Measurements from ENCODE around the gene KIF5C.

KIF5C gene

DNA sequence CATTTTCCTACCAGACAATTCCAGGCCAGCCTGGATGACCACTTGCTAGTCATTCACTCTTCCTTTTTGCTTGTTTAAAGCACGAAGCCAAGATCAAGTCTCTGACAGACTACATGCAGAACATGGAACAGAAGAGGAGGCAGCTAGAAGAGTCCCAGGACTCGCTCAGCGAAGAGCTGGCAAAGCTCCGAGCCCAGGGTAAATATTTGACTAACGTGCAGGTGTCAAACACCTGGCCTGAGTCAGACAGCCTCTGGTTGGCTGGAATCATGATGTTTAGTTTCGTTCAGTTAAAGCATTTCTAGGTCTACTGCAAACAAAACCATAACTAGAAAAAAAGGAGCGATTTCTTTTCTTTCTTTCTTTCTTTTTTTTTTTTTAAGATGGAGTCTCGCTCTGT, 119.3 kb downstream of the KIF5C start:
- DNase-seq = no peak

GRCh38 chr2:148996805-148997204, 121.8 kb downstream of the KIF5C start:
- no peak for DNase-seq

- DNase-seq = no peak
Observed at GRCh38 chr2:148998165-148998830, 123.3 kb downstream of the KIF5C start.

DNA sequence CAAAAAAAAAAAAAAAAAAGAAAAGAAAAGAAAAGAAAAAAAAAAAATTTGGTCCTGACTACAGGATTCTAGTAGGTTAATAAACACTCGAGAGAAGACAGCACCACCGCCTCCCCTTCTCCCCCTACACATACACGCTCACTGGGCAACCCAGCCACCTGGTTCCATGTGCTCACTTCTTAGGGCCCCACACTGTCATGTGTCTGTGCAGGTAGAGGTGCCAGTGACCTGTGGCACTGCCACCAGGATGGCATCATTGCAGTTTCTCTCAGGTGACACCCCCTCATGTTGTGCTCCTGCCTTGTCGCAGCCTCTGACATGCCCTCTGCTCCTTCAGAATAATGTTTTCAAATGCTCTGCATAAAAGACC, 123.8 kb downstream of the KIF5C start:
- DNase-seq = no peak

GRCh38 chr2:148999451-148999921, 124.5 kb downstream of the KIF5C start:
- no peak for DNase-seq

DNA sequence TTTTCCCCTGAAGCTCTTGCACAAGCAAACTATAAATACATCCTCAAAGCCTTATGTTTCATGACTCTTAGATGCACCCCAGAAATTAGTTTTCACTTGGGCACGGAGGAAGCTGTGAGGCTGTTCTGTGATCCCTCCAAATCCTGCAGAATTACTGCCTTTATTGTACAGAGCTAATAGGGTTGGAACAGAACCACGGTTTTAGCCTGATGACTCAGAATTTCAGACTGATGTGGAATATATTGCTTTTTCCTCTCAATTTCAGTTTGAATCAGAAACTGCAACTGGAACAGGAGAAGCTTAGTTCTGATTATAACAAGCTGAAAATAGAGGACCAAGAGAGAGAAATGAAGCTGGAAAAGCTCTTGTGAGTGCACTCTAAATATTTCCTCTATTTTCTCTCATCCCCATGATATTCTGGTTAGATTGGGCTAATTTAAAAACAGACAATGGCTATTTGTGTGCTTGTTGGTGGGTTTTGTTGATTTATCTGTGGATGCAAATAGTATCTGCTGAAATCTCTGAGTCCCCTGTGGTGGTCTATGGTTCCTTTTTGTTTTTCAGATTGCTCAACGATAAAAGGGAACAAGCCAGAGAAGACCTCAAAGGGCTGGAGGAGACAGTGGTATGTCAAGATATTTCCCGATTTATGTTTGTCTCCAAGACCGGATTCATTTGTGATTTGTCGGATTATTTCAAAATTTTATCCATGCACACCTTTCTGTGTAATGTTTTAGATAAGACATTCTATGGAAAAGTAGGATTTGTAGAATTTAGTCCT, 125.3 kb downstream of the KIF5C start:
- DNase-seq = no peak

GRCh38 chr2:149001496-149001895, 126.5 kb downstream of the KIF5C start:
- no peak for DNase-seq

DNA sequence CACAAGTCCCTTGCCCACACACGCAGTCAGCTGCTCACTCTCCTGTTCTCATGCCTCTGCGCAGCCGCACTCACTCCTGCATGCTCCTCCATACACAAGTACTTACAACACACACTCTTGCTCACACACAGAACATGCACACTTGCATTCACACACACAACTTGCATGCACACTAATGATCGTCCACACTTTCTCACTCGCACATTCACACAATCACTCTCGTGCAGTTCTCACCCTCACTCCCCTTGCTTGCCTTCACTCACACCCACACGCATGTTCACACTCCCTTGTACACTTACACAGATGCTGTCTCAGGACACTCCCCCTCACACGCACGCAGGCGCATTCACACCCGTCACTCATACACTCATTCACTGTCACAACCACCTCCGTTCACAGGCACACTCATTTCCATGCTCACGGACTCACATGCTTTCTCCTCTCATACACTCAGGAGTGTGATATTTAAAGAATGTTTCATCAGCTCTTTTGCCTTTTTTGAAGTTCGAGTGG, 127.4 kb downstream of the KIF5C start:
- no peak for DNase-seq

DNA sequence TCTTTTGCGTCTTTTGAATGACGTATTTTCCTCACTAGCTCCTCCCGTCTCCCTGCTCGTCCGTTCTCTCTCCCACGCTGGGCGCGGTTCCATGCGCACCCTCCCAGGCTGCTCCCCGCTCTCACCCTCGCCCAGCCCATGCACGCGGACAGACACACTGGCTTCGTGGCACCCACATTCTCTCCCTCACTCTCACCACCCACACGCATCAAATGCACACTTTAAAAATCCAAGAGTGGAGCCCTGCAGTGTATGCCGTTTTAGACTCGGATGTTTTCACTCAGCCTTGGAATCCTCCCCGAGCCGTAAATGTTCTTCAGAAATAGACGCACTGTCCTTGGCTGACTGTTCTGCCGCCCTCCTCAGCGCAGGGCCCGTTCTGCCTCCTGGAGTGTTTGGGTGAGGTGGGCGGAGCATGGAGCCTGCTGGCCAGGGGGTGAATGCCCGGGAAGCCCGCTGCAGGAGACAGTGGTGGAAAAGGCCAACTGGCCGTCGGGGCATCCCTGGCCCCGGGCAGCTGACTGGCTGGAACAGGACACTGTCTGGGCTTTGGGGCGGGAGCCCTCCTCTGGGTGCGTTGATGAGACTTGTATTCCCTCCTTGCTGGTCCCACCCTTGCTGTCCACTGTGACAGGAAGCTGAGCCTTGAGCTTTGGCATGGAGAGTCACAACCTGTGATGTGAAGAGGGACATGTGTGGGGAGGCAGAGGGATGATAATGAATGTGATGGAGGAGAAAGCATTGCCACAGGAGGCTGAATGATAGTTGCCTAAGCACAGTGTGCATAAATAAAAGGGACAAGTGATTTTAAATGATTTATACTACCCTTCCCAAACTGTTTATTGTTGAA, 128.1 kb downstream of the KIF5C start:
- no peak for DNase-seq

DNA sequence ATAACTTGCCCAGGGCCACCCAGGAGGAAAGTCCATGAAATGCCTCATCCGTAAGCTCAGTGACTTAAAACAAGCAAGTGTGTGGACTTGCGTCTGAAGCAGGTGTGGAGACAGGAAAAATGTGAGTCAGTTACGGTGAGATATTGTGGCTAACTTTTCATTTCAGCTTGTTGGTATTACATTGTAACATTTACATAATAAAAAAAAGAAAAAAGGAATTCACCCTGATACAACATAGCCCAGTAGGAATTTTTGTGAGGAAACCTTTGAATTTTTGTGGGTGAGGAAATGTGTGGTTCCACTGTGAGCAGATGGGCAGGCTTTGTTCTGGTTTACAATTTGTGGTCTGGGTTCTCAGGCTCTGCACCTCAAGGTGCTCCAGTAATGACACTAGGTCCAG, 129.8 kb downstream of the KIF5C start:
- no peak for DNase-seq

- no peak for DNase-seq
Observed at GRCh38 chr2:149005471-149006077, 130.5 kb downstream of the KIF5C start.

DNA sequence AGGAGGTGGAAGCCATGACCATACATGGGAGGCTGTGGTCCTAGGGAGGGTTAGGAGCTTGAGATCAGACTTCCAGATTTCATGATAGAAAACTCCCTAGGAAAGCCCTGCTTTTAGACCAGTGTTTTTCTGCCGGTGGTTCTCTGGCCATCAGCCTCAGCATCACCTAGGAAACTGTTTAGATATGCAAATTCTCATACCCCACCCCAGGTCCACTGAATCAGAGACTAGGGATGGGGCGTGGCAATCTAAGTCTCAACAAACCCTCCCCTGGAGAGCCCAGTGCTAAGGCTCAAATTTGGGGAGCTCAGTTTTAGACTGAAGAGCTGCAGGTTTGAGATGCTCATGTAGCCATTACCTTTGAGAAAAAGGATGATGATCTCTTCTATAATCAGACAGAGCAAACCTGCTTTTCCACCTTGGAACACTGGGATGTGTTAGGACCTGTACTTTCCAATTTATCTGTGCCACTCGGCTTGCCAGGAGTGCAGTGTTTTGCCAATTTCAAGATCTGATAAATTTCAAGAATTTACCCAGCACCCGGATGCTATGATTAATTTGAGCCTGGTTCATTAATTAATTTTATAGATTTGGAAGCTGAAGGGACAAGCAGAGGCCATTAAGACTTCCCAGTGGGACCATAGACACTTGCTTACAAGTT, 132.0 kb downstream of the KIF5C start:
- no peak for DNase-seq

- DNase-seq = no peak
Observed at GRCh38 chr2:149008381-149008780, 133.4 kb downstream of the KIF5C start.

GRCh38 chr2:149009576-149010461, 134.8 kb downstream of the KIF5C start:
- no peak for DNase-seq

GRCh38 chr2:149012545-149012944, 137.5 kb downstream of the KIF5C start:
- DNase-seq = no peak

GRCh38 chr2:149015501-149015900, 140.5 kb downstream of the KIF5C start:
- no peak for DNase-seq

DNA sequence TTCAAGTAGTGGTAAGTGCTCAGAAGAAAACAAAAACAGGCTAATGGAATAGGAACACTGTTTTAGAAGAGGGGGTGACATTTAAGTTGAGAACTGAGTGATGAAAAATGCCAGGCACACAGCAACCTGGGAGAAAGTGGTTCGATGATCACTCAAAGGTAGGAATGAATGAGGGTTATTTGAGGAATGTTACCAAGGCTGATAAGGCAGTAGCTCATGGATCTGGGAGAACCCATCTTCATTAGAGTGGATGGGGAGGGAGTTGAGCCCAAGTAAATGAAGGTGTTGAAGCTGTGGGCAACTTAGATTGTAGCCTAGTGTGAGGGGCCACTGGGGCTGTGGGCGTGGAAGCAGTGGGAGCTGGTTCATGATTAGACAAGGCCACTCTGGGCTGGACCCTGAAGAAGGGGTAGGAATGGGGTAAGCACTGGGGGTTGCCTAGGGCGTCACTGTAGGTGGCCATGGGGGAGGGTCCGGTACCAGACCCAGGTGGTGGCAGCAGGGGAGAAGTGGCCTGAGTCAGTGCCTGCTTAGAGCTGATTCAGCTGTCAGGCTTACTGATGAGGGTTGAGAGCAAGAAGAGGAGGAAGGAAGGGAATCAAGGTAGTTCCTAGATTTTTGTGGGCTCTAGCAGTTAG, 141.0 kb downstream of the KIF5C start:
- DNase-seq = no peak

DNA sequence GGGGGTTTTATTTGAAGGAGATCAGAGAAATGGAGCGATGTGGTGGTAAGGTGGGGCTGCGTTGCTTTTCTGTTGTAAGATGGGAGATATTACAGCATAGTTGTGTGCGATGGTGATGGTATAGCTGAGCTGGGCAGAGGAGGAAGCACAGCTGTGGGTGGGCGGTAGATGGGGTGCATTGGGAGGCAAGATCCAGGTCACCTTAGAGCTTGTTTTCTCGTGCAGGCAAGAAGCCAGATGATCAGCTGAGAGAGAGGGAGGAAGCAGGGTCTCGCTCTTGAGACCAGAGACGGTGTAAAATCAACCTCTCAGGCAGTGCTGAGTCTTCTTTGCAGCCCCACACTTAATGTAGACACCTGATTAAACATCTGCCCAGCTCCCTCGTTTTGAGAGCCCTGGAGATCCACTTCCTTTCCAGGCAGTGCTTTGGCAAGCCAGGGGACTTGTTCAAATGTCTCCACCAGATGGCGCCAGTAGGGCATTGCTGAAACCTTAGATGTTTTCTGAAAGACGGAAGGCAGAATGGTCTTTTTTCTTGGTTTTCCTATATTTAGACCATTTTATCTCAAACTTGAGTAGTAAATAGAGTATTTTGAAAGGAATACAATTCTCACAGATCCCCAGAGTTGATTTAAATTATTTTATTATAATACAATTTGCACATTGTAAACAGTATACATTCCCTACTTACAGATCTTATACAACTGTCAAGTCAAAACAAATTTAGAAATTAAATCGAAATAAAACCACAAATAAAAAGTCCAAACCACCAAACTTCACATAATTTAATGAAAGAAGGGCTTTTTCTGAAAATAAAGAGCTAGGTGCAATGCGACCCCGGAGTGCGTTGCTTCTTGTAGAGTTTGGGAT, 142.3 kb downstream of the KIF5C start:
- peak; percentile 77 for DNase-seq

- DNase-seq = no peak
Observed at GRCh38 chr2:149018981-149019380, 144.0 kb downstream of the KIF5C start.

GRCh38 chr2:149019768-149020167, 144.7 kb downstream of the KIF5C start:
- no peak for DNase-seq

Measured in COR-L47 (cell line).